HG02642 (cell line): ENCODE measurements around the gene CTNNA3.

Experiments used
- ATAC-seq: cut with Tn5 transposase; IDR thresholded peaks from one replicate; pipeline ENCODE4 v1.9.1; 2021; ENCODE audit warnings: mild to moderate bottlenecking; ENCODE audit not compliant: unreplicated experiment, poor library complexity

CTNNA3 gene

GRCh38 chr10:66534866-66535265, 1161.1 kb downstream of the CTNNA3 start:
- ATAC-seq, result no peak

- ATAC-seq, result no peak
Observed at GRCh38 chr10:66521506-66521905, 1174.5 kb downstream of the CTNNA3 start.

DNA sequence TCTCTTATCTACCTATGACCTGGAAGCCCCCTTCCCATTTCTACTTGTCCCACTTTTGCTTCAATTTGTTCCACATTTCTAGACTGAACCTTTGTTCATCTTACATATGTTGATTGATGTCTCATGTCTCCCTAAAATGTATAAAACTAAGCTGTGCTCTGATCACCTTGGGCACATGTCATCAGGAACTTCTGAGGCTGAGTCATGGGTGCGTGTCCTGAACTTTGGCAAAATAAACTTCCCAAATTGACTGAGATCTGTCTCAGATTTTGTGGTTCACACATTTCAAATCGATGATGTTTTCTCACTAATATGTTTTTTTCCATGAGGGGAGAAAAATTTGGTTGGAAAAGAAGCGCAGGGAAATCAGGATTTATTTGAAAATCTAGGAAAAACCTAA, 1176.4 kb downstream of the CTNNA3 start:
- ATAC-seq, result no peak

DNA sequence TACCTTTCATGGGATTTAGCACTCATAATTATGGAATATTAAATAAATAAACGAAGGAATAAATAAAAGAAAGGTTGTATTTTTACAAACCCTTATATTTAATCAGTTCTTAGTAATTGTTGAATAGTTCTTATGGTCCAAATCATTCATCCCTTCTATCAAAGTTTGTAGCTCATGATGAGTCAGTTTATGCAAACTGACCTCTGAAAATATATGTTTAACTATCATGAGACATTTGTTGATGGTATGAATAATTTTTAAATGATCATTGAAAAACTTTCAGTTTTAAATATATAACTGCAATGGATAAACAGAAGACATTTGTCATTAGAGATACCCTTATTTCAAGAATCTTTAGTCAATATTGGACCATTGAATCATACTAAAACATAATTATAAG, 1181.3 kb downstream of the CTNNA3 start:
- no peak for ATAC-seq

- no peak for ATAC-seq
Observed at GRCh38 chr10:66513504-66513903, 1182.5 kb downstream of the CTNNA3 start.

GRCh38 chr10:66505003-66505657, 1190.9 kb downstream of the CTNNA3 start:
- ATAC-seq, result no peak

GRCh38 chr10:66501356-66501755, 1194.6 kb downstream of the CTNNA3 start:
- no peak for ATAC-seq

- no peak for ATAC-seq
Observed at GRCh38 chr10:66483966-66484365, 1212.0 kb downstream of the CTNNA3 start.

DNA sequence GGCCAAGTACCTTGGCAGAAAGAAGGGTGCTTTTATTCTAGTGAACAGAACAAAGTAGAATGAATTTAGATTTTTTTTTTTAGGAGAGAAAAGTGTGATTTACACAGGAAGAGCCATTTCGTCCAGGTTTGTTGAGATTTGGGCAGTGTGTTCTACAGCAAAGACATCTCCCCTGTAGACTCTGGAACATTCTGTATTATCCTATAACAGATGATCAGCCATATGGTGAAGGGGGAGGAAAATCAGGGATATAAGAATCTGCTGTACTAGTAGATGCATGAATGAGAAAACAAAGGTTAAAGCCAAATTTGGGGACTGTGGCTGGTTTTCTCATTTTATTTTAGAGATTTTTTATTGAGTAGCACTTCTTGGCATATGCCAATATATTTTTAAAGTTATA, 1223.8 kb downstream of the CTNNA3 start:
- no peak for ATAC-seq

GRCh38 chr10:66467042-66467441, 1229.0 kb downstream of the CTNNA3 start:
- ATAC-seq, result no peak

DNA sequence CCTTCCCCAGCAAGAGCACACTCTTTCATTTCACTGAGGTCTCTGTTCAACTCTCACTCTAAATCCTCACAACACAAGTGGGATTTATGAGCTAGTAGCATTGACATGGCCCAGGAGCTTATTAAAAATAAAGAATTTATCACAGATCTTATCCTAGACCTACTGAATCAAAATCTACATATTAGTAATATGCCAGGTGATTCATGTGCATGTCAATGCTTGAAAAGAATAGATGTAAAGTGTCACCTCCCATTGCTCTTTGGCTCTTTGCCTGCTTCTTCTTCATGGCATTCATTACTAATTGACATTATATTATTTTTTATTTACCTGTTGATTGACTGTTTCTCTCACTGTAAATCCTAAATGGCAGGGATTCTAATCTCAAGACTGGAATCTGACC, 1229.4 kb downstream of the CTNNA3 start:
- ATAC-seq, result no peak

DNA sequence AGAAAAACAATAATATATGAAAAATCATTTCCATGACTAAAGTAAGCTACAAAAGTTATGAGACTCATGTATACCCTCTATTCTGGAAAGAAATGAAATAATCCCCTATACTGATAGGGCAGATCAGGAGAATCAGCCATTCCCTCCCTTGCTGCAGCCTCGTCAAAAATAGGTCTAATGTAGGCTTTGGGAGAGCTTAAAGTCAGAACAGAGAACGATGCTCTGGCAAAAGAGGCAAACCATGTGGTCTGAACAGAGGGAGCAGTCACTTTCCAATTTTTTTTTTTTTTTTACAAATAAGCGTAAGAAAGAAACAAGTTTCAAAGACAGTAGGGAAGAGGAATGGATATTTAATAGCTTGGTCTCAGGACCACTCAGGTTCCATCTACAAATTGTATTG, 1232.4 kb downstream of the CTNNA3 start:
- ATAC-seq, result no peak

GRCh38 chr10:66457629-66458028, 1238.4 kb downstream of the CTNNA3 start:
- ATAC-seq, result no peak

DNA sequence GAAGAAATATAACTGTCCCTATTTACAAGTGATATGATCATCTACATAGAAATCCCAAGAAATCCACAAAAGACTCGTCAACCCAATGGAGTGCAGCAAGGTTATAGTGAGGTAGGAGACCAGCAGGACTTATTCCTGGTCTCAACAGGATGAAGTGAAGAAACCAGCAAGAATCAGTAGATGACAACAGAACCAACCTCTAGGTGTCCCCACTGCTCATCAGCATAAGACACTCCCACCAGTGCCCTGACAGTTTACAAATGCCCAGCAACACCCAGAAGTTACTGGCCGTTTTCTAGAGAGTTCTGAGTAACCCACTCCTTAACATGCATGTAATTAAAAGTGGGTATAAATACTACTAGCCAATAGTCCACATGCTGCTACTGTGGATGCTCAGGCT, 1240.7 kb downstream of the CTNNA3 start:
- ATAC-seq, result no peak

- ATAC-seq, result no peak
Observed at GRCh38 chr10:66440568-66440967, 1255.4 kb downstream of the CTNNA3 start.

DNA sequence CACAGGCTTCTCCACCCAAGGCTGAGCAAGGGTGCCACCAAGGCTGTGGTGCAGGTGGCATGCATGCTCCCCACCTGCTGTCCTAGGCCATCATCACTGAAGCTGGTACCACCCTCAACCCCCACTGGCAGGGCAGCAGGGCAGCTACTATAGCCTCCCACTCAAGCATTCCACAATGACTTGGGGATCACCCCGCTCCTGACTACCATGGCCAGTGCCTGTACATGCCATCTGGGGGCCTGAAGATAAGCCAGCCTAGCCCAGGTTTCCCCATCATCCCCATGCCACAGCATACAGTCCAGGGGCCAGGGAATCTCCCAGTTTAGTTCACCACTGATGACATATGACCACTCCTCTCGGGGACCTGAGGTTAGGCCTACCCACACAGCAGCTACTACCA, 1281.1 kb downstream of the CTNNA3 start:
- ATAC-seq, result no peak

- no peak for ATAC-seq
Observed at GRCh38 chr10:66405566-66405965, 1290.4 kb downstream of the CTNNA3 start.

GRCh38 chr10:66398669-66399068, 1297.3 kb downstream of the CTNNA3 start:
- no peak for ATAC-seq

GRCh38 chr10:66394342-66395063, 1301.5 kb downstream of the CTNNA3 start:
- ATAC-seq, result no peak

GRCh38 chr10:66390926-66391325, 1305.1 kb downstream of the CTNNA3 start:
- ATAC-seq, result no peak

DNA sequence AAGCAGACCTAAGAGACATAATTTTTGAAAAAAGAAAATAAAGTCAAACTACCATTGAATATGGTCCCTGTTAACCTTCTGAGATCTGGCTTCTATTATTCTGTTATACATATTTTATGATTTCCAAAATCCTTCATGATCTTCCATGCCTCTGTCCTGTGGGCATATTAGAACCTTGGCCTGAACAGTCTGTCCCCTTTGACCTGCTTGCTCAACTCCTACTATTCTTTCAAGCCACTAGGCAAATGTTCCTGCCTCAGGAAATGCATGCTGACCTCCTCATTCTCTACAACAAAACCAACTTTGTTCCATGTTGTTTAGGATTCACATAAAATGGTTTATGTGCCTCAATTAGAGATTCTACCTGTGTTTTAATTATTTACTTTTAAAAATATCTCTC, 1315.0 kb downstream of the CTNNA3 start:
- ATAC-seq, result no peak
